ENCODE data around the gene FYN.
A peak's percentile ranks its signal among the peaks of the same experiment; 100 is the strongest.

The FYN gene

DNA sequence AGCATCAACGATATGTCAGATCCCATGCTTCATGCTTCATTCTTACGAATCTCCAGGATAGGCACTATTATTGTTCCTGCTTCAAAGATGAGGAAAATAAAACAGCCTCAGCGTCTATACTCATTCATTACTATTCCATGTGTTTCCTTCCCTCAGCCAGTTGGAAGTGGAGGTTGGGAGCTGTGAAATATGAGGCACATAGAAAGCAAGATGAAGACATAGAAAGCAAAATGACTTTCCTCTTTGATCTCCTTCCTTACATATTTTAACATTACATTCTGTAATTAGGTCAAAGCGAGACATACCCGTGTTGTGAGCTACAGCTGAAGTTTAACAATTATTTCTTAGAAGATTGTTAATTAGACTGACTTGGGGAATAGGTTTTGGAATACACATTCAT, 125.4 kb downstream of the FYN start:
- no peak for DNase-seq (ENCODE audit: low read depth)

DNA sequence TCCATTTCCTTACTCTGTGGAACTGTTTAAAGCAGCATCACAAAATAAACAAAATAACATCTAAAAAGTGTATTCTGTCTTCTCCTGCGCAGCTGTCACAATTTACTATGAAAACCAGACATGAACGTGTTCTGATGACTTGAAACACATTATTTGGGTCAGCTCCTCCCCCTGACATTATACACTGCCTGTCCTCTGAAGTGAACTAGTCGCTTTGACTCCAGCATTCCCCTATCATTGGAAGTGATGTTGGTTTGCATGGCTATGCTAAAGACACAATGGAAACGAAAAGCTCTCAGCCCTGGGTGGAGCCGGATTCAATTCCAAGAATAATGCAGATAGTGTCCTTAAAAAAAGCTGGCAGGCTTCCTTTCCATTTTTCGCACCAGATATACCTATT, 125.9 kb downstream of the FYN start:
- no peak for DNase-seq (ENCODE audit: low read depth)

DNA sequence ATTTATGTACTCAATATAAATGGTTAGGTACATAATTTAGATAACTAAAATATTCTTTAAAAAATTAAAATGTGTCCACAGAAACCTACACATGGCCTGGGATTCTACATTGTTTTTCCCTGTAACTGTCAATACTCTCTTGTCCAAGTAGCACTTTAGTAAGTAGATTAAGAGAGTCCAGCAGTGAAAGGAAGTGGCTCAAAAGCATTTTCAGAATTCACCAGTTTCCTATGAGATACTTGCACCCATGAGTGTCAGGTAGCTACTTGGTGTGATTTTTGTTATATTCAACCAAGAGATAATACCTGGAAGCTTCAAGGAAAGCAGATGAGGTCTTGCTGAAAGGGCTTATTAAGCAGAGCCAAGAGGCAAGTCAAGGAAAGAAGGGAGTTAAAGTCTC, 126.3 kb downstream of the FYN start:
- DNase-seq (ENCODE audit: low read depth), result no peak

DNA sequence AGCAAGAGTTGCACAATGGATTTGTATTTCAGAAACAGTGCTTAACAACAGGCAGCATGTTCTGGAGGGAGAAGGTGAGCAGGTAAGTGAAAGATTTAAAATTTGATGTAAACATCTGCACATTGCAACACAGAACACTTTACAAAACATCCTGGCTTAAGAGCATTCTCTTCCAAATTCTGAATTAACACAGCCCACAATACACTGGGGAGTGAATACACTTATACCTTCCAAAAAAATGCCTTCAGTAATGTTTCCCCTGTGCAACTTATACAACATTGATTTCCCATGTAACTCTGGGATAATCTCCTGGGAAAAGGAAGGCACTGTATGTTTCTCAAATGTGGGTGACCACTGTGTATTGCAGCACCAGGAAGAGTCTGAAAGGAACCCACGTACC, 127.6 kb downstream of the FYN start:
- DNase-seq (ENCODE audit: low read depth), result no peak

DNA sequence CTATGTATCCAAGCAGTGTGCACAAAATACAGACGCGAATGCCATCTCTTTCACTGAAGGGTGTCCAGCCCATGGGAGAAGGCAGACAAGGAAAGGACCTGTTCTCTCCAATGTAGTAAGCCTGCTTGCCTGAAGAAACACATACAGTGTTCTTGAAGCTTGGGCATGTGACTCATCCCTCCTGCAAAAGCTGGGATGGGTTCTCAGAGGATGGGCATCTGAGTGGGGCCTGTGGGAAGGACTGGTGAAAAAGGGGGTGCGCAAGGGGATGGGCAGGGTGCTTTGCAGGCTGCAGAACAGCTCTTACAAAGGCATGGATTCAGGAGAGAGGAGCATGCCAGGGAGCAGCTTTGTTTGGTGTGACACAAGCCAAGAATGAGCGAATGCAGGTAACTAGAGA, 128.1 kb downstream of the FYN start:
- DNase-seq (ENCODE audit: low read depth), result no peak

DNA sequence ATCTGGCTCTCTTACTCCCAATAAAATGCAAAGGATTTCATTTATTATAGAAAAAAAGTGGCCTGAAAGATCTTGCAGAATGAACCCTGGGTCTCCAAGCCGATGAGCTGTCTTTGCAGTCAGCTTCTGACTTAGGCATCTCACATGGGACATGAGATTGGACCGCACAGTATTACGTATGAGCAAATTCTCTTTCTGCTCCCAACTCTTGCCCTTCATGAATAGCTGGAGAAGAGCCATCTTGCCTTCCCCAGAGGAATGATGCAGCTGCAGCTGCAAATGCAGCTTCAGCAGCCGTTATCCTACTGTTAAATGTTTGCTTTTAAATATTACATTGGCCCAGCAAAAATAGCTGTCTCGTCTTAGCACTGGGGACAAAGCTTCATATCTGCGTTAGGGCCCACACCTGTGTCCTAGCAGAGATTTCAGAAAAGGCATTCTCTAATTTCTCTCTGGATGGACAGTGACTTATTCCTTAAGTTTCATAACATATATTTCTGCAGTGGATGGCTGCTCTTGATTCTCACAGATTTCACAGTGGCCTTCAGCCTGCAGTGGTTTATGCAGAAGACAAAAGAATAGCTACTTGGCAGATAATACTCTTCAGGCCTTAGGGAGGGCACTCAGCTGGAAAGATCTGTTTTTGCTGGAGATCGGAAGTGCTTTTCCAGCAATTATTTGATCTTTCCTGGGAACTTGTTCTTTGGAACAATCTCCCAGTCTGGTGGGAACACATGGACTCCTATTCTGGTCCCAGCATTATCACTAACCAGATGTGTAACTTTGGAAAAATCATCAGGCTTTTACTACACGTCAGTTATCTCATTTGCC, 129.2 kb downstream of the FYN start:
- DNase-seq (ENCODE audit: low read depth), result no peak

DNA sequence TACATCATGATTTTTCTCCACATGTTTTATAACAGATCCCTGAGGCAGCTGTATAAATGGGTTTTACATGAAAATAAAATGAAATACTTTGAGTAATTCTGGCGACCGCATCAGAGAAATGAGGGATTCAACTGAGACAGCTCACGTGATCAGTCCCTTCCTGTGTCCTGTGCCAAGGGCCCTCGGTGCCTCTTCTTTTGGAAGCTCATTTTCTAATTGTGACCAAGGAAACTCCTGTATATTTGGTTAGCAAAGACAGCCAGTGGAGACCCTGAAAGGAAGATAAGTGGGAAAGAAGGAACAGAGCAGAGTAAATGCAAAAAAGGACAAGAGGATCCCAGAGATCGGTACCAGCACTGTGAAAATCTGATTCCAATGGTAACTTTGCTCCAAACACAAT, 129.9 kb downstream of the FYN start:
- no peak for DNase-seq (ENCODE audit: low read depth)

DNA sequence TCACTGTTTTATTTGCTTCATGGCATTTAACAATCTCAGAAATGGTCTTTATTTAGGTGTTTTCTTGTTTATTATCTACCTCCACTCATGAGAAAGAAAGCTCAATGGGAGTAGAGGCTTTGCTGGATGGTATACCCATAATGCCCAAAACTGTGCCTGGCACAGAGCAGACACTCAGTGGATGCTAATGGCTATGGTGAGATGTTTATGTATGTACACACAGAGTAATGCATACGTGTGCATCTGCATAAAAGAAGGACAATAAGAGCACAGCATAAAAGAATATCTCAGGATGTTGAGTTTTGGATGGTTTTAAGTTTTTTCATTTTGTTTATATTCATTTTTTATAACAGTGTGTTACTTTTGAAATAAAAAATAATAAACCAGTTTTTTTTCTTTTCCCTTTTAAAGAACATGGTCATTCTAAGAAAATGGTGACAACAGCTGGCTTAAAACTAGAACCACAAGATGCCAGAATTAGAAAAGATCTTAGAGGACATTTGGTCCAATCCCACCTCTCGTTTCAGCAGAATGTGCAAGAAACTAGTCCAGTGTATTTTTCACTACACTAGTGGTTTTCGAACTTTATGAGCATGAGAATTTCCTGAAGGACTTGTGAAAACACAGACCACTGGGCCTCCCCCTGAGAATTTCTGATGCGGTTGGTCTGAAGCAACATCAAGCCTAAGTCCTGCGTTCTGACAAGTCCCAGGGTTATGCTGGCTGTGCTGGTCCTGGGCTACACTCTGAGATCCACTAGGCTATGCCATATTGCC, 131.9 kb downstream of the FYN start:
- DNase-seq (ENCODE audit: low read depth), result no peak

DNA sequence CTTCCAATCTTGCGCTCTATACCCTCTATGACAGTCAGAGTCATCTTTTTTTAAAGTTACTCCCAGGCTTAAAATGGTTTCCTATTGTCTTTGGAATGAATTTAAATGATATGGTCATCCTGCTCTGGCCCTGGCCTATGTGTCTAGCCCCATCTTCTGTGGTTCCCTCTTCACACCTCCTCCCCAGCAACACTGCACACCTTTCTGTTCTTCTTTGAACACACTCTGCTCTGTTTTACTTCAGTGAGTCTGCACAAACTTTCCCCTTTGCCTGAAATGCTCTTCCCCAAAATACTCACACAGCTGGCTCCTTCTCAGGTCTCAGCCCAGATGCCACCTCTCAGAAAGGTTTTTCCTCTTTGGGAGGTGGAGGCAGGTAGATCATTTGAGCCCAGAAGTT, 132.7 kb downstream of the FYN start:
- DNase-seq (ENCODE audit: low read depth), result no peak

DNA sequence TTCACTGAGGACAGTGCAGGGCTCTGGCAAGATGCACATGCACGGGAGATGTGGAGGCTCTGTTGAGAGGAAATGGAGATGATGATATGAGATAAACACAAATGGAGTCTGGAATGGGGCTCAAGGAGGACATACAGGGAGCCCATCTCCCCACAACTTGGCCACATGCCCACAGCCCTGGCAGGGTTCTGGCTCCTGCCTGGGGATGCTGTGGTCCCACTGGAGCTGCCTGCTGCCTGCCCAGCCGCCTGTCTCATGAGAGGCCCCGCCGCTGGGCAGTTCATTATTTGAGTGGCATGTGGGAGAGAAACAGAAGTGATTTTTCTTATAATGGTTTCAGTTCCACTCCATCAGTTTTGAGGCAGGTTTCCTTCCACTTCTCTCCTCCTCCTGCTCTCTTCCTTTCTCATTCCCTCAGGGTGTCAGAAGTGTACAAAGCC, 134.0 kb downstream of the FYN start:
- no peak for DNase-seq (ENCODE audit: low read depth)

DNA sequence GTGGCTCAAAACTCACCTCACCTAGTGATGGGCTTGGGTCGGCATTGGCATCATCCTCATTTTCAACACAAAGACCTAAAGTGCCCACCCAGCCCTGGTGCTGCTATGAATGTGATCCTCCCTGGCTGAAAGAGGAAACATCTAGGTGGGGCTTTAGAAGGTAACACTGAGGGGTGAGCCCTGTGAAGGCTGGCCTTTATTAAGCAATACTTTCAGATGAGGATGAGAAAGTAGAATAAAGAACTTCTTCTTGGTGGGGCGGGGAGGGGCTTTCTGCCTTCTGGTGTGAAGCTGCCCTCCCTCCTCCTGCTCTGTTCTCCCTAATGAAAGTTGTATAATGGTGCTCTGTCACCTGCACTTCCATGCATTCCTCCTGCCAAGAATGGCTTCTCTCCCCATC, 134.6 kb downstream of the FYN start:
- DNase-seq (ENCODE audit: low read depth), result no peak

DNA sequence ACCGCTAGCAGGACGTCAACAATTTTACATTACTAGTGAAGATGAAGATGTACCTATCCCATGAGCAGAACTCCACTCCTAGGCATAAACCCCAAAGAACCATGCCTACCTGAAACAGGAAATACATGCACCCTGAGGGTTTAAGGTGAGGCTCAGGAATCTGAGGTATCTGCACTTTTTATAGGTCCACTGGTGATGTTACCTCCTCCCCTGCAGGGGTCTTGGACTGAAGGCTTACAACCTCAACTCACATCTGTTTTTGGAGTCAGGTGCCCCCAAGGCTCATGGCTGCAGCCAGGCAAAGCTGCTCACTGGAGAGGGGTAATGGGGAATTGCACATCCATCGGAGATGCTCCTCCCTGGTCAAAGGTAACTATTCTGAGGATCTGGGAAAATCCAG, 135.1 kb downstream of the FYN start:
- no peak for DNase-seq (ENCODE audit: low read depth)

DNA sequence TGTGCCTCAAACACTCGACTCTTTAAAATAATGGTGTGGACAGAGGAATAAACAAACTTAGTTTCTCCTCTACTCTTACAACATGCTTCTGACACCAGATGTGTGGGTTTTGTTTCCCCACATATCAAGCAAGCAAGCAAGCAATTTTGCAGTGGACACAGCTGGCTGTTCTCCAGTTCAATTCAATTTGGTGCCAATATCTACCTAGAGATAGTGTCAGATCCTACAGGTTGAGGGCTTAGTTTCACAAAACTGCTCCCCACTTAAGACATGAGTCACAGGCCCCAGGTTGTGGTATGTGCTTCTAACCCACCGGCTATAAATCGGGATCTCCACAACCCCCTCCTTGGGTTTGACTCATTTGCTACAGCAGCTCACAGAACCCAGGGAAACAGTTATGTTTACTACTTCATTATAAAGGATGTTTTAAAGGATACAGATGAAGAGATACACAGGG, 136.2 kb downstream of the FYN start:
- peak; percentile 79 for DNase-seq (ENCODE audit: low read depth)

DNA sequence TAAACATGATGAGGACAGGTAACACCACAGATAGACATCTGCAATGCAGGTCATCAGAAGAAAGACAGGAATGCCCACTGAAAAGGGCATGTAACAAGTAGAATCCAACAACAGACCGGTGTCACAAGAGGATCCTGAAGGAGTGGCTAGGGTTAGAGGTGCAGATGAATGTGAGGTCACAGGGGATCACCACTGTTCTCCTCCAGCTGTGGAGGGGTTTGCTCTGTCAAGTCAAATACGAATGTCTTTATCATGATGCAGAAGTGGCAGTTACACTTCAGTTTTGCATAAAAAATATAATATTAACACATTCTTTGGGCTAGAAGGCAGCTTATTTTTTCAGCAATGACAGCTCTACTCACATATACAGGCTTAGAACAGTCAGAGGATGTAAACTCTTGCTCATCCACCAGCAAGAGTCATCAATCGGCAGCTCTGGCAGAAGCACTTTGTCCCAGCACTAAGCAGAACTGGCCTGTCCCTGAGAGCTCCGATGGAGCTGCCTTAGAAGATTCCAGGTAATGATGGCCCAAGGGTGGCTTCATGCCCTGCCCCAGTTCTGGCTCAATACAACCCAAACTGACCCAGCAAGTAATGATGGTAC, 137.1 kb downstream of the FYN start:
- DNase-seq (ENCODE audit: low read depth), result peak; percentile 29

DNA sequence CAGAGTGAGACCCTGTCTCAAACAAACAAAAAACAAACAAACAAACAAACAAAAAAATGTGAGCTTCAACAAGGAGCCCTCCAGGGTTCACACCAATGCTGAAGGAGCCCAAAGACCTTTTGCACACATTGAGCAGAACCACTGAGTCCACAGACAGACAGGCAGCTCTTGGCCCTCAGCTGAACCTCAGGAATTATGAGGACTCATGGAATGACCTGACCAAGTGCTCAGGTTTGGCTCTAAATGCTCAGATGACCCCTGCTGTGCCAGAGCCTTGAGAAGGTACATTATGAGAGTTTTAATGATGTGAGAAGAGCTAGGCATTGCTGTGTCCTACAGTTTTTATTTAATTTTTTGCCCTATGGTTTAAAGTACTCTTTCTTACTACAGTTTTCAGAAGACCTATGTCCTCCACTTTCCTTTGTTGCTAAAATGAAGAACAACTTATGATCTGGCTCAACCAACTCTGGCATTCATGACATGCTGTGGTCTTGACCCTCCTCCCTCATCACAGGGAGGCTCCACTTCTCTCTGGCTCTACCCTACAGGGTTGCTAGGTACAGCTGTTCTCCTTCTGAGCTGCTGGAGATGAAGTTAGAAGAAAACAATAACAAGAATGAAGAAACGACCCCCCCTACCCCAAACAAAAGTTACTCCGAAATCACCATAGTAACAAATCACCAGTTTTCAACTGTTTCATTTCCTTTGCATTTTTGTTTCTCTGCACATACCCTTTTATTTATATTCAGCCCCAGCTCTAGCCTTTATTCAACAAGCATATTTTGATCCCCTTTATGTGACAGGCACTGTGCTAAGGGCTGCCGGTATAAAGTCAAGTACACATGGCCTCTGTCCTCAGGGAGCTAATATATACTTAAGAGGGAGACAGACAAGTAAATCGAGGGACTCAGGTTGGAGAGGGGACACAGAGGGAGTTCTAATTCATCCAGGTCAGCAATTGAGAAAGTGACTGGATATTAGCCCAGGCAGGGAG, 138.9 kb downstream of the FYN start:
- DNase-seq (ENCODE audit: low read depth), result peak; percentile 17

DNA sequence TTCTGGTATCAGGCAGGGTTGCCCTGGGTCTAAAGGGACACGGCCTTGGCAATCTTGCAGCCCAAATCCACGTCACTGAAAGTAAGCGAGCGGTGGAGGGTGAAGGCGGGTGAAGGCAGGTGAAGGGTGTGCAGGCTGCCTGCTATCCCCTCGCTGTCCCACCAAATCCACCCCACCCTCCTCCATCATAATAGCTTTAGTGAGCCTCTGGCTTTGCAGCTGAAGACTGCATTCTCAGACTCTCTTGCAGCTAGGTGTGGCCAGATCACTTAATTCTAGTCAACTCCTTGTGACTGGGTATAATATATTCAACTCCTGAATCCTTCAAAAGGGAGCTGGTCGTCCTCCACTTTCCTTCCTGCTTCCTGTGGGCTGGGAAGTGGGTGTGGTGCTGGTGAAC, 140.9 kb downstream of the FYN start:
- no peak for DNase-seq (ENCODE audit: low read depth)

DNA sequence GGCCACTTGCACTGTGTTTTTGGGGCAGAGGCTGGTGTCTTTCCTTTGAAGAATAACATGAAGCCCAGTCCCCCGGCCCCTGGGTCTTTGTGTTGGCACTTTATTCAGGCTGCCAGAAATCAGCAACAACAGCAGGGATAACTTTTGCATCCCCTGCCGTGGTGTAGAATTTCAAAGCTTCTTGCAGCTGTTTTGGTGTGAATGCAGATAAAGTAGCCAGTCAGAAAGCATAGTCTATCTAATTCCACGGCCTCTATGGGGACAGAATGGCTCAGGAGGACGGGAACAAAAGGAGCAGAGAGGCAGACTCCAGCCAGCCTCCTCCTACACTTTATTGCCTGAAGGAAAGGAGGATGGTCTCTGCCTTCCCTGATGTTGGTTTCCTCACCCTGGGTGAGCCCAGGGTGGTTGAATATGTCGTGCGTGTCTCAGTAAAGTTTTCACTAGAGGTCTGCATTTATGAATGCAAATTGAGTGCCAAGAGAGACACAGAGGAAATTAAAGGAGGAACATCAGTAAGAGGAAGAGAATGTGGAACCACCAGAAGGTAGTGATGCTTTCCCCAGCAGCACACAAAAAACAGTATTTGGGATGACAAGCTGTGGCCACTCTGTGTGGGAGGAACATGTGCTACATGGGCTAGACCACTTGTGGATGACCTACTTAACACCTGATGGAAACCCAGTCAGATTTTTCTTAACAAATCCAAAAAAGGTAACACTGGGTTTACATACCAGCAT, 141.6 kb downstream of the FYN start:
- DNase-seq (ENCODE audit: low read depth), result peak; percentile 28

DNA sequence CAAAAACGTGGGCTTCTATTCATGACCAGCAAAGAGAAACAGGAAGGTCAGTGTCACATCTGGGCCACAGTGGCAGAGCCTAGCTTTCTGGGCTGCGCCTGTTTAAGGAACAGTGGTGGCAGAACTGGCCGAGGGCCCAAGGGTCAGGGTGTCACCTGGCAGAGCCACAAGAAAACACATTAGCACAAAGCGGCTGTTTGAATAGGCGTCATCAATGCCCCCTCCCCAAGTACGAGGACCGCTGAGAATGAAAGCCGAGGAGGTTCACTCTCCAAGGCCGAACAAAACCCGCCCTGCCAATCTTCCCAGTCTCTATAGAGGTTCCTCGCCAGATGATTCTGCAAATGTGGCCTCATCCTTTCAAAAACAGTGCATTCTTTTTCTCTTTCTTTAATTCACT, 142.4 kb downstream of the FYN start:
- DNase-seq (ENCODE audit: low read depth), result no peak

DNA sequence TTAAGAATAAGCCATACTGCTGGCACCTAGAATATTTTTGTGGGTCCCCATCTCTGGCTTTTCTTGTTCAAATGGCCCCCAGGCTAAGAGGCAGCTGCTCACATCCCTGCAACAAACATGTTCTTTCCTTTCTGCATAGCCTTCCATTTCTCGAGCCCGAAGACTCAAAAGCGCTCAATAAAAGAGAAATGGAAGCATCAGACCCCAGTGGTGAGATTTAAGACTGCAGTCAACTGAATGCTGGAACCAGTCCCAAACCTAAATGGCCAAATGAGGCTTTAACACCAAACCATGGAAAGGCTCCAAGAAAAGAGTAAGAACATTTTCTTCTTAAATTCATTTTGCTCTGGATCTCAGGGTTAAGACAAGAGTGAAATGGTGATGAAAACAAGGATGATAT, 145.4 kb downstream of the FYN start:
- peak; percentile 29 for DNase-seq (ENCODE audit: low read depth)

DNA sequence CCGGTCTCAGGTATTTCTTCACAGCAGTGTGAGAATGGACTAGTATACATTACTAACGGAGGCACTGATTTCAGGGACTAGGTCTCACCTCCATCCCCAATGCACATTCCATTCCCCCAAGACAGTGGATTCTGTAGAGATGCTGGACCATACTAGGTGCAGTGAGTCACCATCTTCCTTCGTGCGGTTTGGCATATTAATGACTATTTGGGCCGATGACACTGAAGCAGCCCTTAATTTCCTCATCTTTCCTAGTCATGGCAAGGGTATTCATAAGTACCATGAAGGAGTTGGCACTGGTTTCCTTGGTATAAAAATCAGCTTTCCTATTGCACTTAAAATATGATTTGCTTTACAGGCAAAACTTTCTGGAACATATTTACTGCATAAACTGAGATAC, 146.2 kb downstream of the FYN start:
- DNase-seq (ENCODE audit: low read depth), result peak; percentile 17
